Uterus (tissue), 2 donors: ENCODE results near the gene PACSIN2.

ENCODE experiments used
- POLR2A ChIP-seq, 2 donors: fragments of 450-650 bp; IDR thresholded peaks; one replicate each; pipeline ENCODE4 v1.6.1; 2016; ENCODE audit warnings: antibody characterized with exemption in 2 of 2, mild to moderate bottlenecking in 1 of 2, moderate library complexity in 1 of 2
- TF ChIP-seq, protein P1 (sequence below), 4 experiments: fragments of 200-600 bp in 2 of 4; fragments of 450-650 bp in 2 of 4; sonication (generic) in 2 of 4; IDR thresholded peaks; one replicate each; pipeline ENCODE4 v1.5.1; 2016 to 2019; ENCODE audit warnings: antibody characterized with exemption in 4 of 4, mild to moderate bottlenecking in 2 of 4, moderate library complexity in 1 of 4

GRCh38 chr22:42964994-42965699, 49.8 kb downstream of the PACSIN2 start:
- TF ChIP-seq, protein P1, sequence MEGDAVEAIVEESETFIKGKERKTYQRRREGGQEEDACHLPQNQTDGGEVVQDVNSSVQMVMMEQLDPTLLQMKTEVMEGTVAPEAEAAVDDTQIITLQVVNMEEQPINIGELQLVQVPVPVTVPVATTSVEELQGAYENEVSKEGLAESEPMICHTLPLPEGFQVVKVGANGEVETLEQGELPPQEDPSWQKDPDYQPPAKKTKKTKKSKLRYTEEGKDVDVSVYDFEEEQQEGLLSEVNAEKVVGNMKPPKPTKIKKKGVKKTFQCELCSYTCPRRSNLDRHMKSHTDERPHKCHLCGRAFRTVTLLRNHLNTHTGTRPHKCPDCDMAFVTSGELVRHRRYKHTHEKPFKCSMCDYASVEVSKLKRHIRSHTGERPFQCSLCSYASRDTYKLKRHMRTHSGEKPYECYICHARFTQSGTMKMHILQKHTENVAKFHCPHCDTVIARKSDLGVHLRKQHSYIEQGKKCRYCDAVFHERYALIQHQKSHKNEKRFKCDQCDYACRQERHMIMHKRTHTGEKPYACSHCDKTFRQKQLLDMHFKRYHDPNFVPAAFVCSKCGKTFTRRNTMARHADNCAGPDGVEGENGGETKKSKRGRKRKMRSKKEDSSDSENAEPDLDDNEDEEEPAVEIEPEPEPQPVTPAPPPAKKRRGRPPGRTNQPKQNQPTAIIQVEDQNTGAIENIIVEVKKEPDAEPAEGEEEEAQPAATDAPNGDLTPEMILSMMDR (IDR thresholded peaks at IDR 0.05), result no peak
- no peak for TF ChIP-seq POLR2A (IDR thresholded peaks at IDR 0.05)
